CD14-positive monocyte (primary cell): ENCODE data around the gene DCAF12. TPM values are rescaled to one million over a fixed set of nuclear protein-coding genes. Genes with fewer than 3 reads are reported as not detected.

Experiments used
- DNase-seq, 3 donors: peaks; one replicate each; pipeline ENCODE4 v3.0.0-alpha.2; 2011 to 2022
- H2AFZ ChIP-seq: 2 replicates; pipeline ENCODE4 v1.6.0; 2012; ENCODE audit warnings: mild to moderate bottlenecking, low read depth, low read length, inconsistent platforms; ENCODE audit not compliant: insufficient read depth, poor library complexity, severe bottlenecking
- H3K27ac ChIP-seq, 2 donors: 1 replicate in 1 of 2; 2 replicates in 1 of 2; pipeline ENCODE4 v1.5.1; 2012 to 2013; ENCODE audit warnings: low read length in 2 of 2, control low read depth in 1 of 2, inconsistent platforms in 1 of 2, low read depth in 1 of 2, mild to moderate bottlenecking in 1 of 2
- H3K27me3 ChIP-seq, 2 donors: one replicate each; pipeline versions ENCODE4 v1.6.0 to v1.6.1; 2011 to 2013; ENCODE audit warnings: low read length in 2 of 2; ENCODE audit not compliant: control insufficient read depth in 2 of 2, insufficient read depth in 2 of 2
- H3K36me3 ChIP-seq, 2 donors: replicated peaks in 1 of 2; 1 replicate in 1 of 2; 2 replicates in 1 of 2; pipeline versions ENCODE4 v1.5.1 to v1.6.1; 2012 to 2013; ENCODE audit warnings: low read length in 2 of 2, control low read depth in 1 of 2, inconsistent platforms in 1 of 2, mild to moderate bottlenecking in 1 of 2; ENCODE audit not compliant: insufficient read depth in 2 of 2, control insufficient read depth in 1 of 2
- H3K4me1 ChIP-seq, 2 donors: 1 replicate in 1 of 2; 2 replicates in 1 of 2; pipeline versions ENCODE4 v1.5.1 to v1.6.1; 2012 to 2013; ENCODE audit warnings: low read length in 2 of 2, control low read depth in 1 of 2, inconsistent platforms in 1 of 2, mild to moderate bottlenecking in 1 of 2, moderate library complexity in 1 of 2; ENCODE audit not compliant: insufficient read depth in 2 of 2, control insufficient read depth in 1 of 2
- H3K4me2 ChIP-seq: replicated peaks from 2 replicates; pipeline ENCODE3; 2012; ENCODE audit warnings: low read length, moderate library complexity, mild to moderate bottlenecking; ENCODE audit not compliant: poor library complexity, severe bottlenecking; ENCODE audit errors: extremely low read depth
- H3K4me3 ChIP-seq, 3 experiments: fragments of 200-600 bp in 1 of 3; sonication (generic) in 1 of 3; replicated peaks in 1 of 3; 1 replicate in 2 of 3; 2 replicates in 1 of 3; pipeline ENCODE4 v1.5.1; 2011 to 2013; ENCODE audit warnings: low read length in 3 of 3, mild to moderate bottlenecking in 3 of 3, control low read depth in 2 of 3, low read depth in 2 of 3, inconsistent platforms in 1 of 3, moderate library complexity in 1 of 3
- H3K79me2 ChIP-seq: 2 replicates; pipeline ENCODE4 v1.6.0; 2012; ENCODE audit warnings: mild to moderate bottlenecking, control low read depth, inconsistent platforms, low read length, moderate library complexity; ENCODE audit not compliant: insufficient read depth
- H3K9ac ChIP-seq: 2 replicates; pipeline ENCODE4 v1.6.0; 2017; ENCODE audit warnings: low read length, mild to moderate bottlenecking; ENCODE audit not compliant: insufficient read depth, poor library complexity, severe bottlenecking
- H3K9me3 ChIP-seq, 2 donors: replicated peaks in 1 of 2; 1 replicate in 1 of 2; 2 replicates in 1 of 2; pipeline versions ENCODE4 v1.5.1 to v1.6.1; 2012 to 2013; ENCODE audit warnings: low read length in 2 of 2, control low read depth in 1 of 2; ENCODE audit not compliant: control insufficient read depth in 1 of 2, insufficient read depth in 1 of 2
- H4K20me1 ChIP-seq: 2 replicates; pipeline ENCODE4 v1.6.0; 2012; ENCODE audit warnings: mild to moderate bottlenecking, low read length, control low read depth, moderate library complexity; ENCODE audit not compliant: insufficient read depth
- H3K27ac Mint-ChIP-seq, 7 donors: one replicate each; pipeline ENCODE4 v1.8.0; 2020; ENCODE audit warnings: mild to moderate bottlenecking in 7 of 7, mixed read lengths in 7 of 7, moderate library complexity in 6 of 7, inconsistent platforms in 2 of 7
- H3K27me3 Mint-ChIP-seq, 3 donors: one replicate each; pipeline ENCODE4 v1.8.0; 2021 to 2022; ENCODE audit warnings: low read depth in 3 of 3, mild to moderate bottlenecking in 3 of 3, mixed read lengths in 3 of 3, moderate library complexity in 3 of 3, inconsistent platforms in 1 of 3
- H3K36me3 Mint-ChIP-seq, 2 donors: one replicate each; pipeline ENCODE4 v1.8.0; 2020; ENCODE audit warnings: mixed read lengths in 2 of 2, inconsistent platforms in 1 of 2, mild to moderate bottlenecking in 1 of 2
- H3K4me1 Mint-ChIP-seq: one replicate; pipeline ENCODE4 v1.8.0; 2020; ENCODE audit warnings: mild to moderate bottlenecking, mixed read lengths
- H3K4me3 Mint-ChIP-seq, 2 donors: one replicate each; pipeline ENCODE4 v1.8.0; 2020; ENCODE audit warnings: mild to moderate bottlenecking in 2 of 2, mixed read lengths in 2 of 2, moderate library complexity in 1 of 2
- H3K9me3 Mint-ChIP-seq, 7 donors: one replicate each; pipeline ENCODE4 v1.8.0; 2020 to 2022; ENCODE audit warnings: mixed read lengths in 7 of 7, mild to moderate bottlenecking in 6 of 7, moderate library complexity in 6 of 7, inconsistent platforms in 2 of 7
- WGBS: methylation state at CpG from one replicate; pipeline ENCODE4 v1.1.5; 2013; ENCODE audit warnings: missing lambda C conversion rate; ENCODE audit not compliant: insufficient coverage; 5-methylcytosine and 5-hydroxymethylcytosine counted together
- intact Hi-C, 2 donors: fragments of 100-400 bp; cut with micrococcal nuclease; formaldehyde crosslinking; loops; one replicate each; pipeline versions ENCODE4 v1.15.0 to v1.15.1; 2023
- polyA minus RNA-seq: library from RNA; depleted of rRNA, polyadenylated mRNA; stranded (reverse); fragments of >200 nt; gene quantifications from 2 replicates; pipeline ENCODE4 v1.2.3, GENCODE V29; 2012
- polyA plus RNA-seq, 3 donors: library from polyadenylated mRNA; depleted of rRNA in 1 of 3; unstranded in 2 of 3; stranded (reverse) in 1 of 3; fragments of 300-500 nt in 2 of 3; fragments of >200 nt in 1 of 3; fragmentation: Illumina TruSeq in 2 of 3; gene quantifications; 1 replicate in 2 of 3; 2 replicates in 1 of 3; pipeline ENCODE4 v1.2.3, GENCODE V29; 2012 to 2021
- total RNA-seq, 12 experiments: library from RNA in 1 of 12; stranded (reverse) in 1 of 12; fragments of 120-200 nt in 1 of 12; gene quantifications; one replicate each; pipeline ENCODE4 v1.2.4 and lab custom pipeline; 2013 to 2026; ENCODE audit warnings: mixed read lengths in 6 of 12, inconsistent platforms in 1 of 12
- TF ChIP-seq, protein P1 (sequence below): fragments of 200-600 bp; IDR thresholded peaks from one replicate; pipeline ENCODE4 v1.8.0; 2022; ENCODE audit warnings: antibody characterized with exemption, mild to moderate bottlenecking

The DCAF12 gene
- total RNA-seq (2013): 29.4 TPM
- polyA plus RNA-seq (10 to 100 TPM; 14.6 to 35.5 (median 22.4) TPM), polyA minus RNA-seq (16.5 and 24.7 TPM in 2 replicates), total RNA-seq (lab: John Stamatoyannopoulos, UW) (13.6 to 56.9 (median 32.0) reads per million in 11 experiments)

- intact Hi-C loops: loop anchor here (5.0 to 10.0 kb wide), 5 partner anchors 46 to 201 kb away; partner anchors contain the start of genes KIF24 (in 1 of the 2) and NUDT2 (in 1 of the 2)
Observed at GRCh38 chr9:34126207-34127034, at the start of gene DCAF12. Gene DCAF12 (minus strand): TSS chr9:34126698. CDS start chr9:34126431, 267 bp downstream.

DNA sequence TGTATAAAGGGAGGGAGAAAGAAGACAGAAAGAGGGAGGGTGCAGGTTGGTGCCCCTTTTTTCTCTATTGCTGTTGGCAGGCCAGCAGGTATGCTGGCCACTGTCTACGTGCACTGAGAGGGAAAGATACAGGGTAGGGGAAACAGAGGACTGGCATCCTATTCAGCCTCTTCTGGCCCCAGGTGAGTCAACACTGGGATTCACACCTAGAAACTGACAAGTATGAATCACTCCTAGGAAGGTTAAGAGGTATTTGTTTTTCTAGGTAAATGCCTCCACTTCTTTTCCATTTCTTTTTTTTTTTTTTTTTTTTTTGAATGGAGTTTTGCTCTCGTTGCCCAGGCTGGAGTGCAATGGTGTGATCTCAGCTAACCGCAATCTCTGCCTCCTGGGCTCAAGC, 49.6 kb upstream of the DCAF12 start:
- TF ChIP-seq, protein P1, sequence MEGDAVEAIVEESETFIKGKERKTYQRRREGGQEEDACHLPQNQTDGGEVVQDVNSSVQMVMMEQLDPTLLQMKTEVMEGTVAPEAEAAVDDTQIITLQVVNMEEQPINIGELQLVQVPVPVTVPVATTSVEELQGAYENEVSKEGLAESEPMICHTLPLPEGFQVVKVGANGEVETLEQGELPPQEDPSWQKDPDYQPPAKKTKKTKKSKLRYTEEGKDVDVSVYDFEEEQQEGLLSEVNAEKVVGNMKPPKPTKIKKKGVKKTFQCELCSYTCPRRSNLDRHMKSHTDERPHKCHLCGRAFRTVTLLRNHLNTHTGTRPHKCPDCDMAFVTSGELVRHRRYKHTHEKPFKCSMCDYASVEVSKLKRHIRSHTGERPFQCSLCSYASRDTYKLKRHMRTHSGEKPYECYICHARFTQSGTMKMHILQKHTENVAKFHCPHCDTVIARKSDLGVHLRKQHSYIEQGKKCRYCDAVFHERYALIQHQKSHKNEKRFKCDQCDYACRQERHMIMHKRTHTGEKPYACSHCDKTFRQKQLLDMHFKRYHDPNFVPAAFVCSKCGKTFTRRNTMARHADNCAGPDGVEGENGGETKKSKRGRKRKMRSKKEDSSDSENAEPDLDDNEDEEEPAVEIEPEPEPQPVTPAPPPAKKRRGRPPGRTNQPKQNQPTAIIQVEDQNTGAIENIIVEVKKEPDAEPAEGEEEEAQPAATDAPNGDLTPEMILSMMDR: no peak
- no peaks in the 10 kb centered on the region for H3K9me3 ChIP-seq
- no peaks in the 10 kb centered on the region for H3K36me3 Mint-ChIP-seq
- no peak overlapping the region for H3K27ac ChIP-seq
- H3K4me3 Mint-ChIP-seq: no peak overlapping the region
- peak overlapping the region in 1 of 7 donors; percentile 40 for H3K27ac Mint-ChIP-seq
- H3K4me2 ChIP-seq: no peak overlapping the region
- H3K27me3 Mint-ChIP-seq: peaks cover 0 to 10% (median 0%) of the 10 kb centered on the region in 3 donors
- H3K9ac ChIP-seq: no peak overlapping the region
- H3K4me1 ChIP-seq: peaks cover 33 to 34% of the 10 kb centered on the region in 2 donors
- H2AFZ ChIP-seq: no peak overlapping the region
- peaks cover 12% of the 10 kb centered on the region for H4K20me1 ChIP-seq
- no peaks in the 10 kb centered on the region for H3K36me3 ChIP-seq
- H3K4me1 Mint-ChIP-seq: peaks cover 20% of the 10 kb centered on the region
- H3K79me2 ChIP-seq: peaks cover 23% of the 10 kb centered on the region
- no peaks in the 10 kb centered on the region for H3K27me3 ChIP-seq
- H3K4me3 ChIP-seq: no peak overlapping the region
- no peak for DNase-seq
- WGBS: no CpG with 5 or more reads among the region's 3 CpGs
- H3K9me3 Mint-ChIP-seq: peaks cover 0 to 5% (median 0%) of the 10 kb centered on the region in 7 donors
- intact Hi-C loops: loop anchor here in 1 of 2 donors (10.0 kb wide), 1 partner anchor 149 kb away; the partner anchor contains the start of genes KIF24 and NUDT2

More at GRCh38 chr9:34126207-34127034, at the start of gene DCAF12:
- Histone ChIP-seq H4K20me1 (peaks cover 47% of the 10 kb centered on the region), H3K4me1 (peaks cover 32 to 42% of the 10 kb centered on the region in 2 donors), H3K4me2 (peak within 1 kb of the TSS; percentile 99), H3K27me3 (no peaks in the 10 kb centered on the region), H2AFZ (peak within 1 kb of the TSS; percentile 87), H3K79me2 (peaks cover 45% of the 10 kb centered on the region), H3K9ac (peak within 1 kb of the TSS; percentile 80), H3K9me3 (no peaks in the 10 kb centered on the region), H3K36me3 (peaks cover 6 to 19% of the 10 kb centered on the region in 2 donors), H3K4me3 (peak within 1 kb of the TSS; percentile 85 to 94 (median 86)), H3K27ac (peak within 1 kb of the TSS; percentile 71 to 83)
- 0% methylated on average over 37 of the region's 67 CpGs for WGBS
- Mint-ChIP-seq H3K9me3 (no peaks in the 10 kb centered on the region), H3K27me3 (peaks cover 0 to 6% (median 0%) of the 10 kb centered on the region in 3 donors), H3K36me3 (peaks cover 18 to 22% of the 10 kb centered on the region in 2 donors), H3K4me3 (peak within 1 kb of the TSS; percentile 92), H3K4me1 (peaks cover 44% of the 10 kb centered on the region), H3K27ac (peak within 1 kb of the TSS; percentile 94 to 98 (median 97))
- peak; percentile 86 to 93 (median 92) for DNase-seq
- TF ChIP-seq, protein P1: no peak
